Measurements from ENCODE around the gene HS3ST4.

HS3ST4 gene

GRCh38 chr16:25691519-25692091 is at the start of gene HS3ST4:
TSS of gene HS3ST4 (plus strand) at chr16:25691959.
- DNase-seq = no peak

- DNase-seq = no peak
Observed at GRCh38 chr16:25643633-25644032, 48.1 kb upstream of the HS3ST4 start.

GRCh38 chr16:25656639-25657038 is 35.1 kb upstream of the HS3ST4 start:
- no peak for DNase-seq

- no peak for DNase-seq
Observed at GRCh38 chr16:25676820-25677219, 14.9 kb upstream of the HS3ST4 start.

- no peak for DNase-seq
Observed at GRCh38 chr16:25679511-25679910, 12.2 kb upstream of the HS3ST4 start.

GRCh38 chr16:25689137-25689836 is 2.5 kb upstream of the HS3ST4 start:
- DNase-seq = no peak

GRCh38 chr16:25690552-25691143 is 1.1 kb upstream of the HS3ST4 start:
- DNase-seq = no peak

GRCh38 chr16:25692351-25692741 is 587 bp downstream of the HS3ST4 start:
- DNase-seq = no peak

- DNase-seq = no peak
Observed at GRCh38 chr16:25692742-25693508, 1.2 kb downstream of the HS3ST4 start.

- no peak for DNase-seq
Observed at GRCh38 chr16:25693631-25694030, 1.9 kb downstream of the HS3ST4 start.

GRCh38 chr16:25699069-25699468 is 7.3 kb downstream of the HS3ST4 start:
- no peak for DNase-seq

- DNase-seq = no peak
Observed at GRCh38 chr16:25700547-25700946, 8.8 kb downstream of the HS3ST4 start.

GRCh38 chr16:25707553-25707952 is 15.8 kb downstream of the HS3ST4 start:
- DNase-seq = no peak

- peak; percentile 37 for DNase-seq
Observed at GRCh38 chr16:25707982-25708583, 16.3 kb downstream of the HS3ST4 start.

- DNase-seq = no peak
Observed at GRCh38 chr16:25709213-25709612, 17.5 kb downstream of the HS3ST4 start.

- DNase-seq = no peak
Observed at GRCh38 chr16:25713785-25714570, 22.2 kb downstream of the HS3ST4 start.

GRCh38 chr16:25716186-25716585 is 24.4 kb downstream of the HS3ST4 start:
- no peak for DNase-seq

- DNase-seq = no peak
Observed at GRCh38 chr16:25721439-25721838, 29.7 kb downstream of the HS3ST4 start.

- no peak for DNase-seq
Observed at GRCh38 chr16:25726430-25727098, 34.8 kb downstream of the HS3ST4 start.

GRCh38 chr16:25729188-25729915 is 37.6 kb downstream of the HS3ST4 start:
- no peak for DNase-seq

GRCh38 chr16:25730396-25730795 is 38.6 kb downstream of the HS3ST4 start:
- no peak for DNase-seq

All from OCI-M1 (cell line).